Fibroblast of mammary gland (primary cell): ENCODE results near the gene ZNF614.

Source experiments
- DNase-seq: peaks from one replicate; pipeline ENCODE4 v3.0.0-alpha.2; 2010; ENCODE audit warnings: low read depth
- H3K4me3 ChIP-seq: 2 replicates; pipeline ENCODE4 v1.5.1; 2011; ENCODE audit warnings: low read depth, mild to moderate bottlenecking, low read length, moderate library complexity; ENCODE audit not compliant: control insufficient read depth
- CTCF ChIP-seq: conservative IDR thresholded peaks from 2 replicates; pipeline ENCODE4 v1.5.1; 2011; ENCODE audit warnings: low read depth, low read length, inconsistent platforms; ENCODE audit not compliant: control insufficient read depth, insufficient read depth

Gene ZNF614

GRCh38 chr19:51971624-51972023, 56.6 kb downstream of the ZNF614 start:
- peak; percentile 21 for DNase-seq
- no peak overlapping the region for H3K4me3 ChIP-seq
- no peak for TF ChIP-seq CTCF

GRCh38 chr19:51970718-51971117, 57.5 kb downstream of the ZNF614 start:
- TF ChIP-seq CTCF: no peak
- H3K4me3 ChIP-seq: no peak overlapping the region
- no peak for DNase-seq

- no peak for DNase-seq
- H3K4me3 ChIP-seq: no peak overlapping the region
- no peak for TF ChIP-seq CTCF
Observed at GRCh38 chr19:51965583-51965982, 62.6 kb downstream of the ZNF614 start.
